Astrocyte (in vitro differentiated cells and primary cell): Measurements from ENCODE around the gene KRT37. TPM values are rescaled to one million over a fixed set of nuclear protein-coding genes. Genes with fewer than 3 reads are reported as not detected.

Experiments used
- DNase-seq: peaks from one replicate; pipeline ENCODE4 v3.0.0-alpha.2; 2010; ENCODE audit warnings: low read depth
- FAIRE-seq: peaks from 2 replicates; lab custom pipeline; 2011; peaks lifted over from hg19 to GRCh38; lab: Jason Lieb, UNC
- H2AFZ ChIP-seq: 2 replicates; pipeline ENCODE4 v1.6.0; 2012; ENCODE audit warnings: low read depth, low read length, inconsistent platforms
- H3K27ac ChIP-seq: 2 replicates; pipeline ENCODE4 v1.5.1; 2011; ENCODE audit warnings: low read depth, low read length, inconsistent platforms
- H3K27me3 ChIP-seq: 2 replicates; pipeline ENCODE4 v1.6.0; 2011; ENCODE audit warnings: low read length, inconsistent platforms; ENCODE audit not compliant: insufficient read depth
- H3K36me3 ChIP-seq: 2 replicates; pipeline ENCODE4 v1.5.1; 2011; ENCODE audit warnings: low read length, inconsistent platforms; ENCODE audit not compliant: insufficient read depth
- H3K4me1 ChIP-seq: 2 replicates; pipeline ENCODE4 v1.5.1; 2011; ENCODE audit warnings: low read length, inconsistent platforms; ENCODE audit not compliant: insufficient read depth
- H3K4me2 ChIP-seq: 2 replicates; pipeline ENCODE4 v1.6.0; 2012; ENCODE audit warnings: low read length, inconsistent platforms
- H3K4me3 ChIP-seq: 2 replicates; pipeline ENCODE4 v1.5.1; 2011; ENCODE audit warnings: low read depth, mild to moderate bottlenecking, low read length, inconsistent platforms; ENCODE audit not compliant: insufficient read depth
- H3K79me2 ChIP-seq: 2 replicates; pipeline ENCODE4 v1.6.0; 2012; ENCODE audit warnings: mild to moderate bottlenecking, low read length, inconsistent platforms; ENCODE audit not compliant: insufficient read depth
- H3K9ac ChIP-seq: 2 replicates; pipeline ENCODE4 v1.6.0; 2012; ENCODE audit warnings: mild to moderate bottlenecking, low read length, inconsistent platforms
- H3K9me3 ChIP-seq: 2 replicates; pipeline ENCODE4 v1.5.1; 2012; ENCODE audit warnings: low read depth, mild to moderate bottlenecking, low read length, inconsistent platforms; ENCODE audit not compliant: insufficient read depth
- H4K20me1 ChIP-seq: 2 replicates; pipeline ENCODE4 v1.6.0; 2012; ENCODE audit warnings: low read length, inconsistent platforms; ENCODE audit not compliant: insufficient read depth
- H3K27ac Mint-ChIP-seq: one replicate; pipeline ENCODE4 v1.8.0; 2021; ENCODE audit warnings: mild to moderate bottlenecking, mixed read lengths; ENCODE audit not compliant: unreplicated experiment
- H3K27me3 Mint-ChIP-seq: one replicate; pipeline ENCODE4 v1.8.0; 2021; ENCODE audit warnings: low read depth, mixed read lengths; ENCODE audit not compliant: unreplicated experiment
- H3K36me3 Mint-ChIP-seq: one replicate; pipeline ENCODE4 v1.8.0; 2021; ENCODE audit warnings: low read depth, mixed read lengths; ENCODE audit not compliant: unreplicated experiment
- H3K4me1 Mint-ChIP-seq: one replicate; pipeline ENCODE4 v1.8.0; 2021; ENCODE audit warnings: low read depth, mixed read lengths; ENCODE audit not compliant: unreplicated experiment
- H3K4me3 Mint-ChIP-seq: one replicate; pipeline ENCODE4 v1.8.0; 2021; ENCODE audit warnings: mild to moderate bottlenecking, moderate library complexity, mixed read lengths; ENCODE audit not compliant: unreplicated experiment
- H3K9me3 Mint-ChIP-seq: one replicate; pipeline ENCODE4 v1.8.0; 2021; ENCODE audit warnings: mild to moderate bottlenecking, mixed read lengths; ENCODE audit not compliant: unreplicated experiment
- EZH2 ChIP-seq: IDR thresholded peaks from 2 replicates; pipeline ENCODE4 v1.6.1; 2012; ENCODE audit warnings: mild to moderate bottlenecking, low read length, inconsistent platforms; ENCODE audit not compliant: insufficient read depth
- total RNA-seq: library from RNA; stranded (reverse); gene quantifications from 2 replicates; pipeline ENCODE4 v1.2.1, GENCODE V29; 2021
- TF ChIP-seq, protein P1 (sequence below): IDR thresholded peaks from 2 replicates; pipeline ENCODE4 v1.5.1; 2011; ENCODE audit warnings: low read depth, mild to moderate bottlenecking, inconsistent platforms, low read length, moderate library complexity; ENCODE audit not compliant: insufficient read depth

The KRT37 gene
- total RNA-seq, 1 donor from 2014 or later, result not detected

DNA sequence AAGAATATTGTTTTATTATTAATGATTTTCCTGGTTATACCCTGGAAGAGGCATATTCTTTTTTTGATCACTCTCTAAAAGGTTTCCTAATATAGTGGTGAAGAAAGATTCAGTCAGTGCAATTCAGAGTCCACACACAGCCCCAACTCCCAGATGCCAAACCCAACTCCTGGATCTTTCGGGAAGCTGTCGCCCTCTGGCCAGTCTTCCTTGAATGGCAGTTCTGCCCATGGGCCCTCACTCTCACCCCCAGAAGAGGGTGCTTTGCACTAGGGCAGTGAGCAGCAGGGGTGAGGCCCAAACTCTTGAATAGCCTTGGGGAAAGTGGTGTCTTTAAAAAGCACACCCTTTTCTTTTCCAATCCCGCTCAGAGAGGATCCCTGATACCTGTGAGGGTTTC lies 31.8 kb upstream of the KRT37 start:
- H3K9me3 ChIP-seq, result peaks cover 7% of the 10 kb centered on the region
- Mint-ChIP-seq H3K9me3 (peaks cover 18% of the 10 kb centered on the region), H3K27ac (no peak overlapping the region), H3K4me3 (no peak overlapping the region), H3K4me1 (no peaks in the 10 kb centered on the region), H3K36me3 (peaks cover 3% of the 10 kb centered on the region), H3K27me3 (peaks cover 54% of the 10 kb centered on the region)
- no peak for FAIRE-seq
- peaks cover 2% of the 10 kb centered on the region for H3K27me3 ChIP-seq
- no peaks in the 10 kb centered on the region for H3K4me1 ChIP-seq
- no peak for DNase-seq
- H4K20me1 ChIP-seq, result no peaks in the 10 kb centered on the region
- H3K4me2 ChIP-seq, result no peak overlapping the region
- H2AFZ ChIP-seq, result no peak overlapping the region
- H3K27ac ChIP-seq, result no peak overlapping the region
- no peaks in the 10 kb centered on the region for H3K36me3 ChIP-seq
- no peak overlapping the region for H3K4me3 ChIP-seq
- H3K9ac ChIP-seq, result no peak overlapping the region
- TF ChIP-seq EZH2, result no peak
- TF ChIP-seq, protein P1, sequence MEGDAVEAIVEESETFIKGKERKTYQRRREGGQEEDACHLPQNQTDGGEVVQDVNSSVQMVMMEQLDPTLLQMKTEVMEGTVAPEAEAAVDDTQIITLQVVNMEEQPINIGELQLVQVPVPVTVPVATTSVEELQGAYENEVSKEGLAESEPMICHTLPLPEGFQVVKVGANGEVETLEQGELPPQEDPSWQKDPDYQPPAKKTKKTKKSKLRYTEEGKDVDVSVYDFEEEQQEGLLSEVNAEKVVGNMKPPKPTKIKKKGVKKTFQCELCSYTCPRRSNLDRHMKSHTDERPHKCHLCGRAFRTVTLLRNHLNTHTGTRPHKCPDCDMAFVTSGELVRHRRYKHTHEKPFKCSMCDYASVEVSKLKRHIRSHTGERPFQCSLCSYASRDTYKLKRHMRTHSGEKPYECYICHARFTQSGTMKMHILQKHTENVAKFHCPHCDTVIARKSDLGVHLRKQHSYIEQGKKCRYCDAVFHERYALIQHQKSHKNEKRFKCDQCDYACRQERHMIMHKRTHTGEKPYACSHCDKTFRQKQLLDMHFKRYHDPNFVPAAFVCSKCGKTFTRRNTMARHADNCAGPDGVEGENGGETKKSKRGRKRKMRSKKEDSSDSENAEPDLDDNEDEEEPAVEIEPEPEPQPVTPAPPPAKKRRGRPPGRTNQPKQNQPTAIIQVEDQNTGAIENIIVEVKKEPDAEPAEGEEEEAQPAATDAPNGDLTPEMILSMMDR, result no peak
- no peaks in the 10 kb centered on the region for H3K79me2 ChIP-seq

DNA sequence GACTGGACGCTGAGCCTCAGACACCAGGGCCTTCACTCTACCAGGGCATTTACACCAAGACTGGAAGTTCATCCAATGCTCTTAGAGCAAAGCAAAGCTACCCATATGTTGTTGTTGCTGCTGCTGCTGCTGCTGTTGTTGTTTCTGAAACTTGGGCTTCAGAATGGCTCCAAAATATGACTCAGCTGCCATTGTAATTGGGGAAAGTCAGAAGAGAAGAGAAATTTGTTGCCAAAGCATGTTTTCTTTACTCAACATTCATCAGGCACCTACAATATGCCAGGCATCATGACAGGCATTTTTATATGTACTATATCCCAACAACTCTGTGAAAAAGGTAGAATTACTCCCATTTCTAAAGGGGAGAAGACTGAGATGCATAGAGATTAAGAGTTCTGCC lies 30.9 kb upstream of the KRT37 start:
- H3K27me3 Mint-ChIP-seq, result peaks cover 47% of the 10 kb centered on the region
- no peak for FAIRE-seq
- no peaks in the 10 kb centered on the region for H3K4me1 Mint-ChIP-seq

DNA sequence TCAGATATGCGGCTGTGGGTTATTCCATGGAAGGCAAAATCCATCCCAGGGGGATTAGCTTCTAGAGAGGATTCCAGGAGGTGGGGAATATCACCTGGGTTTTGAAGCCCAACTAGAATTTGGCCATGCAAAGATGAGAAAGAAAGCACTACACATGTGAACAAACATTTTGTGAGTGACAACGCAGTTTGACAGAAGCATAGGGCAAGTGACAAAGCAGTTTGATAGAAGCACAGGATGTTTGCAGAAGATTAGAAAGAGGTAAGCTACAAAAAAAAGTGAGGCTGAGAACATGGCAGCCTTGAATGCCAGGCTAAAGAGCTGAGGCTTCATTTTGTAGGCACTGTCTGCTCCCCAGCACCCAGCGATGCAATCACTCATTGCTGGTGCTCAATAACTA lies 28.7 kb upstream of the KRT37 start:
- no peaks in the 10 kb centered on the region for H3K4me1 Mint-ChIP-seq
- H3K4me1 ChIP-seq, result no peaks in the 10 kb centered on the region
- no peak for FAIRE-seq
- H3K9me3 Mint-ChIP-seq, result peaks cover 26% of the 10 kb centered on the region
- no peaks in the 10 kb centered on the region for H3K36me3 ChIP-seq
- H3K79me2 ChIP-seq, result no peaks in the 10 kb centered on the region
- H3K4me2 ChIP-seq, result no peak overlapping the region
- DNase-seq, result no peak
- H3K27ac Mint-ChIP-seq, result no peak overlapping the region
- H3K9ac ChIP-seq, result no peak overlapping the region
- H4K20me1 ChIP-seq, result no peaks in the 10 kb centered on the region
- H2AFZ ChIP-seq, result no peak overlapping the region
- H3K27me3 Mint-ChIP-seq, result peaks cover 43% of the 10 kb centered on the region
- no peak overlapping the region for H3K27ac ChIP-seq
- H3K4me3 ChIP-seq, result no peak overlapping the region
- TF ChIP-seq, protein P1, result no peak
- no peak for TF ChIP-seq EZH2
- peaks cover 3% of the 10 kb centered on the region for H3K36me3 Mint-ChIP-seq
- peaks cover 2% of the 10 kb centered on the region for H3K27me3 ChIP-seq
- peaks cover 7% of the 10 kb centered on the region for H3K9me3 ChIP-seq
- H3K4me3 Mint-ChIP-seq, result no peak overlapping the region

More for the DNA sequence above, 30.9 kb upstream of the KRT37 start:
- Histone ChIP-seq H3K4me3 (no peak overlapping the region), H3K36me3 (no peaks in the 10 kb centered on the region), H3K9ac (no peak overlapping the region), H4K20me1 (no peaks in the 10 kb centered on the region), H2AFZ (no peak overlapping the region), H3K4me2 (no peak overlapping the region), H3K27me3 (peaks cover 2% of the 10 kb centered on the region), H3K79me2 (no peaks in the 10 kb centered on the region), H3K4me1 (no peaks in the 10 kb centered on the region), H3K9me3 (peaks cover 7% of the 10 kb centered on the region), H3K27ac (no peak overlapping the region)
- Mint-ChIP-seq H3K27ac (no peak overlapping the region), H3K9me3 (peaks cover 20% of the 10 kb centered on the region), H3K36me3 (peaks cover 3% of the 10 kb centered on the region), H3K4me3 (no peak overlapping the region)
- TF ChIP-seq EZH2, result no peak
- TF ChIP-seq, protein P1, result no peak
- no peak for DNase-seq
